Left cardiac atrium (tissue), 4 donors: ENCODE data around the gene AURKAIP1. TPM values are rescaled to one million over a fixed set of nuclear protein-coding genes. Genes with fewer than 3 reads are reported as not detected.
"Not testable (repeated sequence)": the region's sequence is repeated elsewhere in the genome, so short reads cannot be mapped to it uniquely, and the experiment has no call there.

Experiments
- ATAC-seq, 2 donors: fragments of 200-7000 bp; cut with Tn5 transposase; one replicate each; pipeline ENCODE4 v1.9.1; 2020; ENCODE audit warnings: mild to moderate bottlenecking in 2 of 2, moderate library complexity in 2 of 2
- DNase-seq: peaks from one replicate; pipeline ENCODE4 v3.0.0-alpha.2; 2020
- intact Hi-C, 2 donors: fragments of 100-400 bp; cut with DNase I; formaldehyde crosslinking; loops; one replicate each; pipeline versions ENCODE4 v1.14.1 to v1.15.1; 2022 to 2023
- total RNA-seq, 2 donors: library from RNA; stranded (reverse); fragmentation: NEBNext Ultra II Directional; extraction: Animal tissue kit (Norgen Biotek cat#: 25700); gene quantifications; one replicate each; pipeline ENCODE4 v1.2.1, GENCODE V29; 2021
- donor health status: DM: no; HTN: yes; CAD: no.
- donor health status: DM: no; HTN: yes; CAD: no; lungs with severe emphysema.
- donor health status: DM: yes; HTN: yes; CAD: no.
- donor health status: Dilated cardiomyopathy.

The AURKAIP1 gene
- total RNA-seq, 2 donors from 2014 or later: 184 to 199 TPM

DNA sequence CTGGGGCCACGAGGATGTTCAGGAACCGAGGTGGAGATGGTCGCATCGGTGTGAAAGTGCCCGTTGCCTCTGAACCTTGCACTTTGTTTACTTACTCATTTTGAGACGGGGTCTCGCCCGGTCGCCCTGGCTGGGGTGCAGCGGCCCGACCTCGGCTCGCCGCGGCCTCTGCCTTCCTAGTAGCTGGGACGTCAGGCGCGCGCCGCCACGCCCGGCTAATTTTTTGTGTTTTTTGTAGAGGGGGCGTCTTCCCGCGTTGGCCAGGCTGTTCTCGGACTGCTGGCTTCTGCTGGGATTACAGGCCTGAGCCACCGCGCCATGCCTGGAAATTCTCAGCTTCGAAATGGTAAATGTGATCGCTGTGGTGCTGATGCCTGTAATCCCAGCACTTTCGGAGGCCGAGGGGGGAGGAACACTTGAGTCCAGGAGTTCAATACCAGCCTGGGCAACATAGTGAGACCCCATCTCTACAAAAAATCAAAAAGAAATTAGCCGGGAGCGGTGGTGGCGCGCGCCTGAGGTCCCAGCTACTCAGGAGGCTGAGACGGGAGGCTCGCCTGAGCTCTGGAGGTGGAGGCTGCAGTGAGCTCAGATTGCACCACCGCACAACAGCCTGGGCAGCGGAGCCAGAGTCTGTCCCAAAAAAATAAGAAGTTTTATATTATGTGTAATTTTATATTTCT, 32.8 kb upstream of the AURKAIP1 start:
- DNase-seq (no peak), ATAC-seq (peak in 1 of 2 donors; percentile 31)
- intact Hi-C loops: loop anchor here in 1 of 2 donors (5.0 kb wide), 1 partner anchor 35 kb away; no protein-coding TSS in a partner anchor

DNA sequence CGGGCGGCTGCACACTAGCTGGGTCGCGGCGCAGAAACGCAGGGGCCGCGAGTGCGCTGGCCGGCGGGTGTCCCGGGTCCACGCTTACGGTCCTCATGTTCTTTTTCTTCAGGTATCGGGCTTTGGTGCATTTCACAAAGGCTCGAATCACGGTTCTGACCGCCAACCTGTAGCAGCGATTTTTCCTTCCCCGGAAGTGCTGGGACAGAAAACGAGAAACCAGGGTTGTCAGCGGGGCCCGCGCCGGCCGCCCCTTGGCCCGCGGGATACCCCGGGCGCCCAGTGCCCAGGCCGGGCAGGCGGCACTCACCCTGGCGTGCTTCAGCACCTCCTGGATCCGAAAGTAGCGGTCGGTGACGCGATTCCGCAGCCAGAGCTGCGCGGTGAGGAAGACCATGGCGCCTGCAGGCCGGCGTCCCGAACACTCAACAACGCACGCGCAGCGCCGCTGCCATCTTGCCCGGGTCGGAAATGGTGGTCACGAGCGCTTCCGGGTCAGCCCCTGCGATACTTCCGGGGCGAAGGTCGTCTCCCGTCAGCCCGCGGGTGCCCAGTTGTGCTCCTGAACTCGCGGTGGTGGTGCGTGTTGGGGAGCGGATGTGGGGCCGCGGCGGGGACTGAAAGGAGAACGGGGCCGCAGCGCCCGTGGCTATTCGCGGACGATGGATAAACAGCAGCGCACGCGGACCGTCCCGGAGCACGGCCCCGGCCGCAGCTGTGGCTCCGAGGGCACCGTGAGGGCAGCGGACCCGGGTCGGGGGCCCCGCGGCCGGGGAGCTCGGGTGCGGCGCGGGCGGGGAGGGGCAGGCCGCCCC, 32.0 kb upstream of the AURKAIP1 start, which contains the start of gene MRPL20:
TSS of gene MRPL20 (minus strand) at position 473 of the 815 bp plus-strand sequence. CDS start at position 397, 76 bp downstream.
- ATAC-seq (peak; percentile 98), DNase-seq (peak; percentile 96)
- intact Hi-C loops: loop anchor here in 1 of 2 donors (5.0 kb wide), 1 partner anchor 35 kb away; no protein-coding TSS in a partner anchor

DNA sequence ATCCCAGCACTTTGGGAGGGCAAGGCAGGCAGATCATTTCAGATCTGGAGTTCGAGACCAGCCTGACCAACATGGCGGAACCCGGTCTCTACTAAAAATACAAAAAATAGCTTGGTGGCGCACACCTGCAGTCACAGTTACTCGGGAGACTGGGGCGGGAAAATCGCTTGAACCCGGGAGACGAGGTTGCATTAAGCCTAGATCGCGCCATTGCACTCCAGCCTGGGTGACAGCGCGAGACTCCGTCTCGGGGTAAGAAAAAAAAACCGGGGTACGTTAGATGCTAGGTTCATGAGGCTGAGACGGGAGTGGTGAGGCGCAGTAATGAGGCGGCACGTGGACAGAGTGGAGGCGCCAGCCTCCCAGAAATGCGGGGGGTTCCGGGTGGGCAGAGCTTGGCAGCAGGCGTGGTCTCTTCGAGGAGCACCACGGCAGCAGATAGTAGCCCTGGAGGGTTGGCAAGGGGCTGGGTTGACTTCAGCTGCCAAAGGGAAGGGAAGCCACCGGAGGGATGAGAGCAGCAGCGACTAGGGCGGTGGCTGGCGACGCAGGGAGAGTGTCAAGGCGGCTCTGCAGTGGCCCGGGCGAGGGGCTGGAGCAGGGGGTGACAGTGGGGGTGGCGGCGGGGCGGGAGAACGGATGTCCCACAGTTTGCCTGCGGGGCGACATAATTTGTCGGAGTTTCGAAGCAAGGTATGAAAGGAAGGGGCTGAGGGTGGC, 31.3 kb upstream of the AURKAIP1 start:
- ATAC-seq (peak in 1 of 2 donors; percentile 6), DNase-seq (no peak)
- intact Hi-C loops: loop anchor here in 1 of 2 donors (5.0 kb wide), 1 partner anchor 36 kb away; no protein-coding TSS in a partner anchor

DNA sequence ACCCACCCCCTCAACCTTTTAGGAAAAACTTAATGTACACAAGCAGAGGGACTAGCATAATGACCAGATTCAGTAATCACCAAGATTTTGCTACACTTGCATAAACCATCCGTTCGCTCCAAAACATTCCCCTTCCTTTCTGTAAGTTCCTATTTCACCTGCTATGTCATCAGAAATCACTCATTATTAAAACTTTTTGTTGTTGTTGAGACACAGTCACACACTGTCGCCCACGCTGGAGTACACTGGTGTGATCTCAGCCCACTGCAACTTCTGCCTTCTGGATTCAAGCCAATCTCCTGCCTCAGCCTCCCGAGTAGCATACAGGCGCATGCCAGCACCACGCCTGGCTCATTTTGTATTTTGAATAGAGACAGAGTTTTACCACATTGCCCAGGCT, 28.6 kb upstream of the AURKAIP1 start:
- ATAC-seq (no peak), DNase-seq (no peak)
- intact Hi-C loops: no loop called here

DNA sequence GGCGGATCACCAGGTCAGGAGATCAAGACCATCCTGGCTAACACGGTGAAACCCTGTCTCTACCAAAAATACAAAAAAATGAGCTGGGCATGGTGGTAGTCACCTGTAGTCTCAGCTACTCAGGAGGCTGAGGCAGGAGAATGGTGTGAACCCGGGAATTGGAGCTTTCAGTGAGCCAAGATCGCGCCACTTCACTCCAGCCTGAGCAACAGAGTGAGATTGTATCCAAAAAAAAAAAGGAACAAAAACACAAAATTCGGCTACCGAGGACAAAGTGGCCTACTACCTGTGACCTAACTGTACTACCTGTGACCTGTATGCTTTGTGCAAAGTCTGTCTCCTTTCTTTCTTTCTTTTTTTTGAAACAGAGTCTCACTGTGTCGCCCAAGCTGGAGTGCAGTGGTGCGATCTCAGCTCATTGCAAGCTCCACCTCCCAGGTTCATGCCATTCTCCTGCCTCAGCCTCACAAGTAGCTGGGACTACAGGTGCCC, 27.9 kb upstream of the AURKAIP1 start:
- ATAC-seq, DNase-seq, intact Hi-C loops: not testable (repeated sequence)

DNA sequence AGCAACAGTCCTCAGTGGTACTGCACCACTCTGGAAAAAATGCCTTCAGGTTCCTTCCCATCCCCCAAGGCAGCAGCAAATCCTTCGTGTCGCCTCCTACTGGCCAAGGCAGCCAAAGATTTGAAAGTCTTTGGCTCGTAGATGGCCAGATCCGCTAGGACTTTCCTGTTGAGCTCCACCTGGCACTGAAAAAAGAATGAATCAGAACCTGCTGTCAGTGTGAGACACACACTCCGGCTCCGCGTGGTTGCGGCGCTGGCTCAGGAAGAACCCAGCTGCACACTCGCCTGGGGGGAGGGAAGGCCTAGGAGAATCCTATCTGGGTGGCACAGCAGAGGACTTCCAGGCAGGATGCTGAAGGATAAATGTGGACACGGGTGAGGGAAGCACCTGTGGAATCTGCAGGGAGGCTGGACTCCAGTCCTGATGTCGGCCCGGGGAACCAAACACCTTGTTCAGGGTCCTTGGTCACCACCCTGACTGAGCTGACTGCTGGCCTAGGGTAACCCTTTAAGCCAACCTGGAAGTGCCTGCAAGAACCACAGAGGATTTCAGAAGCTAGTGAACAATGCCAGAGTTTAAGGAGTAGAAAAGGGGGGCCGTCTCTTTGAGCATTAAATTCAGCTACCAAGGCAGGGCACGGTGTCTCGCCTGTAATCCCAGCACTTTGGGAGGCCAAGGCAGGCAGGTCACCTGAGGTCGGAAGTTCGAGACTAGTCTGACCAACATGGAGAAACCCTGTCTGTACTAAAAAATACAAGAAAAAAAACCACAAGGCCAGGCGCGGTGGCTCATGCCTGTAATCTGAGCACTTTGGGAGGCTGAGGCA, 27.3 kb upstream of the AURKAIP1 start:
- intact Hi-C loops: no loop called here
- no peak for DNase-seq

DNA sequence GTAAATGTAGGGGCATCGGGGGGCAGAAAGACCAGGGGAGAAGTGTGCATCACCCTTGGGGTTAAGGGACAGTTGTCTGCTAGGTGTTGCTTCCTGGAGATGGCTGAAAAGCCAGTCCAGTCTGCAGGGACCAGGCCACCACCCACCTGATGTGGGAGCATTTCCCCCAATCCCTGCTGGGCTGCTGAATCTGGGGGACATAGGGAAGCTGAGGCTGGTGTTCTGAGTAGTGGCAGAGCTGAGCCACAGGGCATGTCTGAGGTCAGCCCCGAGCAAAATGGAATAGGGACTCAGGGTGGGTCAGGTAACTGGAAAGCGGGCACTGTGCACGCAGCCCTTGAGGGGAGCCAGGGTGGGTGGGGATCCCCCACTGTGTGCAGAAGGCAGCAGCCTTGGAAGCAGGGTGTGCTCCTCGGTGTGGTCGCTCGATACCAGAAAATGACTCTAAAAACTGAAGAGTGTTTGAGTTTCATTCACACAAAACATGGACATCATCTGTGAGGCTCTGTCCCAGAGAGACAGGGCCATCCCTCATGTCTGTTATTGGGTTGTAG, 26.5 kb upstream of the AURKAIP1 start:
- ATAC-seq (no peak), DNase-seq (no peak)
- intact Hi-C loops: no loop called here

More for the DNA sequence above, 27.3 kb upstream of the AURKAIP1 start:
- ATAC-seq: no peak

DNA sequence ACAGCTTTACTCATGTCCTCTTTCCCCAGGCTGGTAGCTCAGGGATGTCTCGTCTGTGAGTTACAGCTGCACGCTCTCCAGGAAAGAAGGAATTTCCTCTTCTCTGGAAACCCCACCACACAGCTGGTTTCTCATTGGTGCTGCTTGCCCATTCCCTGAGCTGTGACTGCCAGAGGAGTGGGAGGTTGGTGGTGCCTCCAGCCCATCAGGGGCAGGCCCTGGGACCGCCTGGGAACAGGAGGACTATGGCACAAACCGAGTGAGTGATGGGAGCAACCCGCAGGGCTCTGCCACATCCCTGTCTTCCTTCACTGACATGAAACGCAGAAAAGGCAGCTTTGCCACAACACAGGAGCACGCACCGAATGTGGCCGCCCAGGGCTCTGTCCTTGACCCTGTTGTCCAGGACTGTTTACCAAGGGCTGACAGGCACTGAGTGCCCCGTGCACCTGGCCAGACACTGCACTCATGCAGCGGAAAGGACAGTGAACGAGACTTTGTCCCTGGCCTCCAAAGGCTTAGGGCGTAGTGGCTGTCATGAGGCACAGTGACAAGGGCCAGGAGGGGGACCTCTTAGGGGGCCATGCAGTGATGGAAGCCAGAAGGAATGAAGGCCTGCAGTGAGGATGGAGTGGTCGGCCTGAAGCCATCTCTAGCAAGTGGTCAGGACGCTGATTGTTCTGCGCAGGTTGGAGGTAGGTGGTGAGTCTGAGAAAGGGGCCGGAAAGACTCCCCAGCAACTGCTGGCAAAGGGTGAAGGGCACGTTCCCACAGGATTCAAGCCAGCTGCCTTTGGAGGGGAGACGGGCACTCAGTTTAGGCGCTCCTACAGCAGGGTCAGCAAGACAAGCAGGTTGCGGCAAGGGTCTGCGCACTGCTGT, 25.8 kb upstream of the AURKAIP1 start:
- DNase-seq: no peak
- ATAC-seq: no peak
- intact Hi-C loops: no loop called here

DNA sequence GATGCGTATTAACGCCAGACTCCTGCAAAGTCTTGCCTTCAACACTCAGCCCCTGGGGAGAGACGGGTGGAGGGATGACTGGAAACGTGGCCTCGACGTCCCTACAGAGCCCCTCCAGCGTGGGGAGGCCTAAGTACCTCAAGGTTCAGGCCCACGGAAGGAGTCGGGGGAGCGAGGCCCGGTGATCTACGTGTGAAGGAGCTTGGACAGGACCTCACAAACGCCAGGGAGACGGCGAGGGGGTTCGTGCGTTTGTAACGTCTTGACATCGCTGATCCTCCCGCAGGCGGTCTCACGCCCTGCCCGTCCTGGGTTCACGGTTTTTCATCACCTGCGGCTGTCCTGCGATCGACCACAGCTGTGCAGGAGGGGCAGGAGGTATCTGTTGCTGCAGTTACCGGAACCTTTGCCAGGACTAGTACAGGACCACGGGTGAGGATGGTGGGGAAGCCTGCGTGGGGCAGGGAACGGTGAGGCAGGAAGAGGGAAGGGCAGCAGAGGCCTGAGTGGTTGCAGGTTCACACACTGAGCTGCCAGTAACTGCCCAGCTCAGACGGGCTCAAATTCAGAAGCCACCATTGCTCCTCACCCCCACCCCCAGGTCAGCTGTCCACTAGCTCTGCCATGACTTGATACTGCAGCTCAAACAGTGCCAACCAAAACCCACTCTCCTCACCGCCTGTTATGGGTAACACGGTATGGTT, 25.0 kb upstream of the AURKAIP1 start:
- peak in 1 of 2 donors; percentile 0 for ATAC-seq

DNA sequence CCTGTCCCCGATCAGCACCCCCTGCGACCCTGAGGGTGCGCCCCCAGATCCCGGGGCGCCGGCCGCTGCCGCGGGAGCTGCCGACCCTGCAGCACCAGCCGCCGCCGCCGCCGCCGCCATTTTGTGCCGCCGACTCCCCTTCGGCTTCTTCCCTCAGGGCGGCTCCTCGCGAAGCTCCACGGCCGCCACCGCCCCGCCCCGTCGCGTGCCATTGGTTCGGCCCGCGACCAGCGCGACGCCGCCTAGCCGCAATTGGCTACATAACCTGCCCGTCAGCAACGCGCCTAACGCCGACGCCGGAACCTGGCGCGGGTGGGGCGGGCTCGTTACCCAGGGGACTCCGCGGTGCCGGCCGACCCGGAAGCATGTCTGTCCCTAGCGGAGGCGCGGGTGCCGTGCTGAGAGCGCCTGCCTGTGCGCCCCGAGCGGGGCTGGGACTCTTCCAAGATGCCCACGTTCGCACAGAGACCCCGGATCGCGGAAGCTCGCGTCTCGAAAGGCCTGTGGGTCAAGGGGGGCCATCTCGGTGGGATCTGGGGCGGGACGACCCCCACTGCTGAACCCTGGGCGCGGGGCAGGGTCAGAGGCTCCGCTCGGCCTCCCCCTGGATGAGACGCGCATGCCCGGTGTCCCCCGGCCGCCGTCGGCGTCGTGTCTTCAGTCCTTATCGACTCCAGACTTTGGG, 24.3 kb upstream of the AURKAIP1 start, which contains the start of gene CCNL2:
TSS of gene CCNL2 (minus strand) at position 149 of the 685 bp plus-strand sequence. CDS start at position 120, 29 bp downstream.
- ATAC-seq: peak; percentile 98
- DNase-seq: peak; percentile 99
- intact Hi-C loops: no loop called here

More for the DNA sequence above, 25.0 kb upstream of the AURKAIP1 start:
- intact Hi-C loops: no loop called here
- no peak for DNase-seq

DNA sequence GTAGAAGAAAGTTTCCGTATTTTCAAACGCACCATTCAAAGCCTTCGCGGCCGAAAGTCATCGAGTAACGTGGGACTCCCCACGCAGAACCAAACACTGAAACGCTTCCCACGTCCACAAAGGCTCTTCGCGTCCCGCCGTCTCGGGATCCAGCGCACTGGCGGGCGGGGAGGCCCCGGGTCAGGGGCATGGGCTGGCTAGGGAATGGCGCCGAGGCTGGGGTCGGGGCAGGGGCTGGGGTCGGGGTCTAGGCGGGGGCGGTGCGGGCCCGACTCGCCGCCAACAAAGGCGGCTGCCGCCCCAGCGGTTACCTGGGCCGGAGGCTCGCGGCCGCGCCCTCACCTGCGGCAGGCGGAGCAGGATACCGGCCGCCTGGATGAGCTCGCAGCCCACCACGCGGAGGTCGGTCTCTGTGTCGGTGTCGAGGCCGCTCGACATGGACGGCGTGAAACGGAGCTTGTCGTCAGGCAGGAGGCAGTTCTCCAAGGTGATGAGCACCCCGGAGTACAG, 23.7 kb upstream of the AURKAIP1 start:
- DNase-seq (no peak), ATAC-seq (peak; percentile 3 to 4)
- intact Hi-C loops: no loop called here

DNA sequence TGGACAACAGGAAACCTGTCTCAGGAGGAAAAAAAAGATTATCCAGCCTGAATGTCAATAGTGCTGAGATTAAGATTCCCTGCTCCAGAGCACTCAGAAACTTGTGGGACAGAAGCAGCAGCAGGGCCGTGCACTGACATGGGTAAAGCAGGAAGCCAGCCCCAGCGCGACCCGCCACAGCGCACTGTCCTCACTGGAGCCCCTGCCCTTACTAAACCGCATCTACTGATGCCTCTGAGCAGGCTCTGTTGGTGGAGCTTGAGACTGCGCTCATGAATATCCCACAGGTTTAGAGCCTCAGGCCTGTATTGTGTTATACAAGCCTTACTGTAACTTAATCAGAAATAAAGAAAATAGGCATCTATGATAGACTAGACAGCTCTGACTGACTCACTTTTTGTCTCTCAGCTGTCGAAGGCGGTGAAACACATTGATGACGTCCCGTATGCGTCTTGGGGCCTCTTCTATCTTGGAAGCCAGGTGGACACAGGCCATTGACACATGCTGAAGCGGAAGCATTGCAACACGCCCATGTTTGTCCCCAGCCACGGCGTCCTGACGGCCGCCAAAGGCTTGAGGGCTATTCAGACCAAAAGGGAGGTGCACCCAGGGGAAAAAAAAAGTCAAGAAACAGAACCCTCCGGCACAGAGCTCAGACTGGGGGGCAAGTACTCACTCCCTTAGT, 23.0 kb upstream of the AURKAIP1 start:
- no peak for DNase-seq
- ATAC-seq: no peak
- intact Hi-C loops: no loop called here

DNA sequence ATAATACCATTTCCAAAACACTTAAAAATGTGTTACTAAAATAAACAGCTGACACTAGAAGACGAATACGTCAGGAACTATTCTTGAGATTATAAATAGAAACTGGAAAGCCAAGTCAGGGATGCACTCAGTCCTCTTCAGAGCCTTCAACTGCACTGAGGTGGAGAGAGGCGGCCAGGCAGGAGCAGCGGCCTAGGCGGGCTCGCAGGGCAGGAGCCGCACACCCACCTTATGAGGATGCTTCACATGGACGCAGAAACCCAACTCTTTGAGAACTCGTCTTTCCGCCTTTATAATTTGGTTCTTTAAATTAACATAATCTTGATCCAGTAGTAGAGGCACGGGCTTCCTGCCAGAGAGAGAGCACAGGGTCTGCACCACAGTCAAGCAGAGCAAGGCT, 20.2 kb upstream of the AURKAIP1 start:
- intact Hi-C loops: no loop called here
- DNase-seq: no peak
- no peak for ATAC-seq

DNA sequence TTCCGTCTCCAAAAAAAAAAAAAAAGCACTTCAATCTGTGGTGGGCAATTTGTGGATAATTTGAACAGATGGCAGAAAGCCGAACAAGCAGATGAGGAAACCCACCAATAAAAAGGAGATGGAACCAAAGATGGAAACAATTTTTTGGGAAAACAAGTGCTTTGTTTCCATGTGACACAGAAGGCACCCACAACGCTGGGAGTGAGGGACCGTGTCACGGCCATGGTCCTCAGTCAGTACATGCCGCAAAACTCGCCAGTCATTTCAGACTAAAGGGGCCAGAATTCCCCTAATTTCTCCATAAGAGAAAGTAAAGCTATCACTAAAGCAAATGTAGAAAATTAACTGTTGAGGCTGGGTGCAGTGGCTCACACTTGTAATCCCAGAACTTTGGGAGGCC, 19.1 kb upstream of the AURKAIP1 start:
- intact Hi-C loops: no loop called here
- ATAC-seq: no peak
- DNase-seq: no peak

DNA sequence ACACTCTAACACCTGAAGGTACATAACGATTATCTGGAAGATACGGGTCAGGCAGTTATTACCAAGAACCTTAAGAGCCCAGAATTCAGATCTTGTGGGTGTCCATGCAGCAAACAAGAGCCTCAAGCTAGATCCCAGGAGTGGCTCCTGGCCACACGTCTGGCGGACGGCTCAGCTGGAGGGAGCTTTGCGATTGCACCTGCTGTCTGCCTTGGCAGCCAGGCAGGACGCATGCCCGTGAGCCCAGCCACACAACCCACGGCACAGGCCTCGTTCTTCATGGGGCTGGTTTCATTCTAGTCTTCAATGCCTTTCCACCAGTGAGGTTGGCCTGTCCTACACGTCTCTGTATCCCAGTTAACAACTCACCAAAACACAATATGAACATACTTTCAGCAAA, 18.4 kb upstream of the AURKAIP1 start:
- intact Hi-C loops: no loop called here
- ATAC-seq: no peak
- DNase-seq: no peak
